Measurements from ENCODE around the gene CAPN2.
A peak's percentile ranks its signal among the peaks of the same experiment; 100 is the strongest.

The CAPN2 gene

DNA sequence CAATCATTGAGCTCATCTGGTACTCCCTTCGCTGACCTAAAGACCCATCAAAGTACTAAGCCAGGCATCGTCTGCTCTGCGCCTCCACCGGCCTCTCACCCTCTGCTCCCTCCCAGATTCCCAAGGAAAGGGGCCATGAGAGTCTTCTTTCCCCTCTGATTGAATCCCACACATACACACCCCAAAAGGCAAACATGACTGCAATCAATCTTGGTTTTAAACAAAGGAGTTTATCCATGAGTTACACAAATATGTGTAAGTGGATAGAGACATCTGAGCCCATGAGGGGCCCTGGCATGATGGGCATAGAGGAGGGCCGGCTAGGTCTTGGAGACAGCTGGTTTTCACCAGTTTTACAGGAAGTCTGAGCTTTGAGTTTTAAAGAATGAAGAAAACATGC is 50.9 kb downstream of the CAPN2 start:
- DNase-seq: no peak

DNA sequence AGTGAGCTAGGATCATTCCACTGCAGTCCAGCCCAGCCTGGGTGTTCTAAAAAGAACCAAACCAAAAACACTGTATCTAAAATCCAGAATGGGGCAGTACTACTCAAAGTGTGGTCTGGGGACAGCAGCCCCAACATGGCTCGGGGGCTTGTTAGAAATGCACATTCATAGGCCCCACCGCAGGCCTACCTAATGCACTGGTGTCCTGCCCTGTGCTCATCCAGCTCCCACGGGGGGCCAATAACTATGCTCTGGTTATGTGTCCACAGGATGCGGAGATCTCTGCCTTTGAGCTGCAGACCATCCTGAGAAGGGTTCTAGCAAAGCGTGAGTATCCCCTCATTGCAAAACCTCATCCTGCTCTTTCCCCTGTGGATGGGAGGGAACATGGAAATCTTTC is 51.5 kb downstream of the CAPN2 start:
- no peak for DNase-seq

DNA sequence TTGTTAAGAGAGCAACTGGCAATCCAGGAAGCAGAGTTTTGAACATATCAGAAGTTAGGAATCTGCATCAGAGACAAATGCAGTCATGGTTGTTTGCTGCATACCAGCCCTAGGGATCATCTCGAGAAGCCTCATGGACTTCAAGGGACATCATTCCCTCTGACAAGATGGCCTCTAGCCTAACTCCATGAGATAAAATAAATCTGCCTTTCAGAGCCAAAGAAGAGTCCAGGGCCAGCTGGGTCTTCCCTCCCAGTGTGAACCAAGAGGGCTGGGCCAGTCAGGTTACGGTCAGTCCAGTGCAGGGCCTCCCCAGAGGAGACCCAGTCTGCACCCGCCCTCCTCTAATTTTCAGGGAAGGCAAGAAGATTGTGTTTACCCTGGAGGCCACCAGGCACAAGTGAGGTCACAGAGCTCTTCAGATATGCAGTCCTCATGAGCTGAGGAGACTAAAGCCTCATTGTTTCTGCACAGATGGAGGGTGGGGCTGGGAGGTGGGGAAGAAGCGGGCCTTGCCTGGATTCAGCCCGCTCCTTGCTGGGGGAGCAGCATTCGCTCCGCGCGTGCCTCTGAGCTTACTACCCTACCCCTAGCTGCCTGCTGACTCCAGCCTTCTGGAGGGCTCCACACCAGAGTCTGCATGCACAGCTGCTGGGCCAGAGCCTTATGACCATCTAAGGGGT is 52.8 kb downstream of the CAPN2 start:
- DNase-seq: no peak

DNA sequence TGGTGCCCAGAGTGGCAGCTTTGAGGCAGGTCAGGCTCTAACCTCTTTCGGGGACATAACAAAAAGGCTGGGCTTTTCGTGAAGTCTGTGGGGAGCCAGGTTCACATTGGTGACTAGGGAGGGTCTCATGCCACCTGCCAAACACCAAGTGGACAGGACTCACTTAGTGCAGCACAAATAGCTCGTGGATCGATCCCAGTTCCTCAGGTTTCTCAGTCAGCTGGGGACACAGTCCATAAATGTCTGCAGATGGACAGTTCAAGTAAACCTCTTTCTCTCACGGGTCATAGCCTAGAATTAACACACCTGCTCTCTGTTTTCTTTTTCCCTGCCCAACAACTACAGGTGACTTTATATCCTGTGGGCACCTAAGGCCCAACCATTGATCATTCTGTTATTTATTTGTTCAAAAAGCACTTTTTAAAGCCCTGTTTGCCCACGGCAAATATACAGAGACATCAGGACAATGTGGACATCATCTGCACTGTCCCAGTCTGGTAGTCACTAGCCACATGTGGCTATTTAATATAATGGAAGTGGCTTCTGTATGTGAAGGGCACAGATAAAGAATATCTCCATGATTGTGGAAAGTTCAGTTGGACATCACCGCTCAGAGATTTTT is 53.5 kb downstream of the CAPN2 start:
- no peak for DNase-seq

DNA sequence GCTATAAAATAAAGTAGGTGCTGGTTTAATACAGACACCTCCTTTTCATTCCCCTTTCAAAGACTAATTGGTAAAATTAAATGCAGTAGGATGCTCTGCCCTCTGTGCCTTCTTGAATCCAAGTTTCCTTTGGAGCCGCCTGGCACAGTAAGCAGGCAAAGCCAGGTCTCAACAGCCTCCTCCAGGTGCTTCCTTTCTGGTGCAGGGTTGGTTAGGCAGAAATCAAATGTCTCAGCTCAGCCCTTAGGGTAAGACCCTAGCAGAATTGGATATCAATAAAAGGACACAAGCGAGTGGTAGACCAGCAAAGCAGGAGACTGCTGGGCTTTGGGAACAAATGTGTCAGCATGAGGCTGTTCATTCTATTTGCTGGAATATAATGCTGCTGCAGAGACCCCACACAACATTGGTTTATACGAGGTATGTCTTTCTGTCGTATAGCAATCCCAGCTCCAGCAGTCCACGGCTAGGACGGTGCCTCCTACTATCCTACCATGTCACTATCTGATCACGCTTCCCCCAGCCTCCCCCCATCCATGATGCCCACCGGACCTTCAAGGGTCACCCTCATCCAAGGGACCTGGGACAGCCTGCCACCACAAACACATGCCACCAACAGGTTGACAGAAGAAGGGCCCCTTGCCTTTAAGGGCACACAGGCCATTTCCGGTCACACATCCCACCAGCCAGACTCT is 58.4 kb downstream of the CAPN2 start:
- no peak for DNase-seq

DNA sequence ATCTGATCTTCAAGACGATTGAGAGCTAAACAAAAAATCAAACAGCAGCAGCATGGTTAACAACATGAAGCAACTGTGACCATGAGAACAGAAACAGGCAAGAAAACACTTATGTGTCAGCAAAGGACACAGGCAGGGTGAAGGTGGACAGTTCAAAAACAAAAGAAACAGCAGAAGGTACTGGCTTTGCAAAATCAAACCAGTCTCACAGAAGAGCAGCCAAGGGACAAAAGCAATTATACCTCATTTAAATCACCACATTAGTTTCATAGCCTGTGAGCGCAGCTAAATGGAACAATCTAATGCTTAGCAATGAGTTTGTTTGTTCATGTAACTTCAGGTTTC is 59.1 kb downstream of the CAPN2 start:
- no peak for DNase-seq

DNA sequence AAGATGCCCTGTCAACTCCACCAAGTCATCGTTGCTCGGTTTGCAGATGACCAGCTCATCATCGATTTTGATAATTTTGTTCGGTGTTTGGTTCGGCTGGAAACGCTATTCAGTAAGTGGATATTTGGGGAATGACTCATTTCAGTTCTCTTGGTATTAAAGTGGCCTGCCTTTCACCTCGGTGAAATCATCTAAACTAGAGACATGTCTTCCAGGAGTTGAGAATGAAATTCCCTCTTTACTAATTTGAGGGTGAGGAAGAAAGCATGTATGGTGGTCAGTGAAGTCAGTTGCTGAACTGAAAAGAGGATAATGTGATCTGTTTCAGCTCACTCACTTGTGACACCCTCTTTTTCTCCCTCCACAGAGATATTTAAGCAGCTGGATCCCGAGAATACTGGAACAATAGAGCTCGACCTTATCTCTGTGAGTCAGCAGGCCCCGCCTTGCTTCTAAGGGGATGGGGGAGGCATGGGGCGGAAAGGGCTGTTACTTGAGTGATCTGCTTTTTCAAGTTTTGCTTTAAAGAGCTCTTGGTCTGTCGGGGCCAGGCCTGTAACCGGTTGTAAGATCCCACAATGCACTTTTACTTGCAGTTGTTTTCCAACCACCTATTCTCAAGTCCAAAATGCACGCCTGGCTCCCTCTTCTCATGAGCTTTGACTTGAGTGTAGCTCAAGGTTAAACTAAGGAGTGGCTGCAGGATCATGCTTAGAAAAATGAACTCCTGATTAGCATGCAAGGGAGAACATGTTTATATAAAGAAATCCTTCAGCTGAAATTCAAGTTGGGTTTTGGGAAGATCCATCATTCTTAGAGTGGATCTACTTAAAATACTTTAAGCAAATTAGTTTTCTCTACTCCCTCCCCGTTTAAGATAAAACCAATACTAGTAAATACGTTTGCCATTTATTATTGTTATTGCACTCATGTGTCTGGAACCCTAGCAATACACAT is 59.8 kb downstream of the CAPN2 start:
- no peak for DNase-seq

DNA sequence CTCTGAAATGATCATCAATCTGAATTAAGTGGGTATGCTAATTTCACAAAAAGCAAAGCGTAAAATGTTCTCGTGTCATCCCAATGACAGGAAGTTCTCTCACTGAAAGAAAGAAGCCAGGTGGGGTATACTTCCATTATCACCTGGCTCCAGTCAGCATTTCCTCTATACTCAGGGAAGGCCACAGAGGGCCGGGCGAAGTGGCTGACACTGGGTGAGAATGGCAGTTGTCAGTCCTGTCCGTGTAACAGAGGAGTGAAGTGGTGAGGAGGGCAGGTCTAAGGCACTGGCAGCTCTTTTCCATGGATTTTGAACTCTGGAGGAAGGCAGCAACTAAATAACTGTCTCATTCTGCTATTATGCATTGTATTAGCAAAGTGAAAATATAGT is 60.4 kb downstream of the CAPN2 start:
- no peak for DNase-seq

DNA sequence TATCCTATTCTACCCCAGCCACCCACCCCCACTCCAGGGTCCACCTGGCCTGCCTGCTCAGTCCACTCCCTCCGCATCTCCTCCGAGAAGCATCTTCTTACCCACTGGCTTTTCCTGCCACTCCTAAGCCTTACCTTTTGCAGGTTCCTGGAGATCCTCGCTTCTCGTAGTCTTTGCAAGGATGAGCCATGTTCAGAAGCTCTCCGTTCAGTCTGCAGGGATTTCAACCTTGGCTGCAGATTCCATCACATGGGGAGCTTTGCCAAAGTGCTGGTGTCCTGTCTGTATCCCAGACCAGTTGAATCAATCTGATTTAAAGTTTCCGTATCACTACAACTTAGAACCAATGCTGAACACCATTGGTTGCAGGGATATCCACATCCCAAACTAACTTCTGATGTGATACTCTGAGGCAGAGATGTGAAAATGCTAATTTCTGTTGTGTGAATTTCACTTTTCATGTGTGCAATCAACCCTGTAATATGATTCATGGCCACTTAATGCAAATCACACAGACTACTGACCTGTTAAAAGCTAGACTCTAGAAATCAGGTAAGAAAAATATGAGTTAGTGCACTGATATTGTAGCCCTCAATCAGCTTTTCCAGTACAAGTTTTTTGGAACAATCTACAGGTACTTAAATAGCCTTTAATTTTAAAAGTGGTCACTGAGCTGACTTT is 61.9 kb downstream of the CAPN2 start:
- no peak for DNase-seq

DNA sequence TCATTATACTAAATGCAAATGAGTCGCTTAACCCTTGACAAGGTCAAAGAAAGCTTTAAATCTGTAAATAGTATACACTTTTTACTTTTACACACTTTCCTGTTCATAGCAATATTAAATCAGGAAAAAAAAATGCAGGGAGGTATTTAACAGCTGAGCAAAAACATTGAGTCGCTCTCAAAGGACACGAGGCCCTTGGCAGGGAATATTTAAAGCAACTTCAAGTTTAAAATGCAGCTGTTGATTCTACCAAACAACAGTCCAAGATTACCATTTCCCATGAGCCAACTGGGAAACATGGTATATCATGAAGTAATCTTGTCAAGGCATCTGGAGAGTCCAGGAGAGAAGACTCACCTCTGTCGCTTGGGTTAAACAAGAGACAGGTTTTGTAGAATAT is 62.7 kb downstream of the CAPN2 start:
- DNase-seq: no peak

DNA sequence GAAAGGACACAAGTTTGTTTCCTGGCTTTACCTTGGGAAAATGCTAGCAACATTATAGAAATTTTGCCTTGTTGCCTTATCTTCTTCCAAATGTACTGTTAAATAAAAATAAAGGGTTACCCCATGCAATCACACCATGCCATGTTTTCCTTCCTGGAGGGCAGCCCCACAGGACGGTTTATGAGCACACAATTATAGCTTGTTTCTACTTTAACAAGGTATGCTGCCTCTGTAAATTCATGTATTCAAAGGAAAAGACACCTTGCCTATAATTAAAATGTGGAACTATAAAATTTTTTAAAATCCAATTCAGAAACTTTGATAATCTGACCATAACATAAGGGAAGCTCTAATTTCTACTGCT is 63.4 kb downstream of the CAPN2 start:
- DNase-seq: no peak

DNA sequence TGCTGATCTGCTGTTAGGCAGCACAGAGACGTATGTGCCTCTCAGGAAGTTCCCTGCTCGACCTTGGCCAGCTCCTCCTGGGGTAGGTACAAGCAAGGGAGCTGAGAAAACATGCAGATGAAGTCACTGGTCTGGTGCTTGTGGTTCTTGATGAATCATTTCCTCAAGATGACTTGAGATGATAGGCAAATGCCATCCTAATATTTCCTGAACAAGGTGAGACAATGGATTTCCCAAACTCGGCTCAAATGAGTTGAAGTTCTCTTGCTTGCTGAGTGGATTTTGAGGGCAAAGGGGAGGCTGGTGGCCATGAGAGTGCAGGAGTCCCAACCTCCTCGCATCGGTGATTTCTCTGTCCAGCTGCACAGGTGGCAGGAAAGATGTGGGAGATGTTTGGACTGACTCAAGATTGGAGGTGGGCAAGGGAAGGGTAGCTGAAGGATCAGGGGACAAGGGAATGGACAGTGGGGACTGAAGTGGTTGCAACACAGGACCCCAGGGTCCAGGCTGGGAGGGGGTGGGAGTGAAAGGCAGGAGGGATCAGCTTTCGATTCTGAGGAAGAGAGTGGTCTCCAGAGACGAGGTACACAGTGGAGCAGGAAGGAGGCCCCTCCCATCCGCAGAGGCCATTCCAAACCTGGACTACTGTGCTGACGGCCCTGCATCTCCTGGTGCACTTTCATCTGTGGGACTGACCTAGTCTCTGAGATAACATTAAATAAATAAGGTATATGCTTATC is 63.9 kb downstream of the CAPN2 start:
- DNase-seq: peak; percentile 30 to 39

DNA sequence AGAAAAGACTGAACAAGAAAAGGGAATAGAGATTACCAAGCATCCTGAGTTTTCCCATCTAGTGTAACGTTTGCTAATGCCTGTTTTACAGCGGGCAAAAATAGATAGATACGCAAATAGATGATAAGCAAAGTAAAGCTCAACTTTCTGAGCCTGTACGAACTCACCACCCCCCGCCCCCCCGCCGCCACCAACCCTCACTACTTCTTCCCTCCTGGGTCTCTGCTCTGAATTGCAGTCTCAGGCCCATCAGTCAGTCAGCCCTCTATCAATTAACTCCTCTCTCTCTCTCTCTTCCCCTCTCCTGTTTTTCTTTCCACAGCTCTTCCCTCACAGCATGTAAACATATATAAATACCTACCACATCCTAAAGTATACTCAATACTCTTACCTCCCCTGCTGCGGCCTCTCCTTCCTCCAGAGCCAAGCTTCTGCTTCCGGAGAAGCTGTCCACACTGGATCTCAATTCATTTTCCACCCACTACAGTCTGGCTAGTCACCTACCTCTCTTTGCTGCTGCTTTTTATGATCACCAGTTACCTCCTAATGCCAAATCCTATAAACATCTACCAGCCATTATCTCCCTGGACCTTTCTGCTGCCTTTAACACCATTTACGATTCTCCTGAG is 64.6 kb downstream of the CAPN2 start:
- DNase-seq: no peak

DNA sequence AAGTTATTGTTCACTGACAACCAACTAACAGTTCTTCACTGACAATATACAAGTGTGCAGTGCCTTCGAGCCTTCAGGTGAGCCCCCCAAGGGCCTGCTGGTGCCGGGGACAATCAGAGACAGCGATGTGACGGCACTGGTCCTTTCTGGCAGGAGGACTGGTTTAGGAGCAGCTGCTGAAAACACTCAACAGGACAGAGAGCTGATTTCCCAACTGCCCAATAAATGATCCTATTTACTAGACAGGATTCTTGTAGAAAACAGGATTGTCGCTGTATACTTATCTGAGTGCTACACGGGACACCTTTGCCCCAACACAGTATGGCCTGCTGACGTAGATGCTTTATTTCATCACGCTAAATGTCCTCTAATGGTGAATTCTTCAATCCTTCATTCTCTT is 68.0 kb downstream of the CAPN2 start:
- DNase-seq: no peak

DNA sequence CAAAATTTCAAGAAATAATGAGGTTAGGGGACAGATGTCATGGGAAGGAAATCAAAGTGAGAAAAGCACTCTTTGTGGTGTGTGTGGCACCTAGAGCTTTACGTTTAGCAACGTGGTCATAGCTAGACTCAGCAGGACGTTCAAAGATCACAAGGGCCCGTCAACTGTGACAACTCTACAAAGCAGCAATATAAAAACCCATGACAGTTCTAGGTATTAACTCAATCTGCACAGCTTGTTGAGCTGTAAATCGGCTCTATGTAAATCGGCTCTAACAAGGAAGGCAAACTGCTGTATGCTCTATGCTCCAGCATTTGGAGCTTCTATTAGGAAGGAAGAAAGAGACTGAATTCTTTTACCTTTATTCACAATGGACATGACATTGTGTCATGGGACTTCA is 68.6 kb downstream of the CAPN2 start:
- DNase-seq: no peak

DNA sequence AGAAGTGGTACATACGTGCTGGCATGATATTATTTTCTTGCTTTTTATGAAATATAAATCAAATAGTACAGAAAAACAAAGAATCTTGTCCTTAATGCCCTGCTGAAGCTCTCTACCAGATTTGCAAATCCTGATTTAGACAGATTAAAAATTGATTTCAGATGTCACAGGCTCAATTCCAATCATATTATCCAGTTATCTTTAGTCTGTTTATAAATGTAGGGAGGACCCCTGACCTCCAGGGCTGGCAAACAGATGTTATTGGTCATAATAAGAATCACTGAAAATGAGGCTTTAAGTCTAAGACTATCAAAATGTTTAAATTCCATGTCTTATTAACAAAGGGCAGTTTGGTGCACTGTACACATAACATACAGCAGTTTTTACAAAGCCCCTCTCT is 71.3 kb downstream of the CAPN2 start:
- no peak for DNase-seq

DNA sequence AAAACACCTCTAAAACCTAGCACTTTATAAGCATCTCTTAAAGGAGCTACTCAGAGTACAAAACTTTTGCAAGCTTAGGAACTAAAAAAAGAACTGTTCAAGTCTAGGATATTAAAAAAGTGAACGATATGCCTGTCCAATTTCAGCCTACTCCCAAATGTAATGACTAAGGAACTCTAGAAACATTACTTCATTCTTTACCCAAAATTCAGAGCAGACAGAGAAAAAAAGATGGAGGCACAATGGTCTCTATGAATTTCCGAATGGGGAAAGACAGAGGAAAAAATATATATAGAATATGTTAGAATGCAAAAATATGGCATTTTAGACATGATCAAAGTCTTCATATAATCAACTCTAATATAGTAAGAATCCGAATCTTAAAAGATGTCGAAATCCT is 72.2 kb downstream of the CAPN2 start:
- DNase-seq: no peak

DNA sequence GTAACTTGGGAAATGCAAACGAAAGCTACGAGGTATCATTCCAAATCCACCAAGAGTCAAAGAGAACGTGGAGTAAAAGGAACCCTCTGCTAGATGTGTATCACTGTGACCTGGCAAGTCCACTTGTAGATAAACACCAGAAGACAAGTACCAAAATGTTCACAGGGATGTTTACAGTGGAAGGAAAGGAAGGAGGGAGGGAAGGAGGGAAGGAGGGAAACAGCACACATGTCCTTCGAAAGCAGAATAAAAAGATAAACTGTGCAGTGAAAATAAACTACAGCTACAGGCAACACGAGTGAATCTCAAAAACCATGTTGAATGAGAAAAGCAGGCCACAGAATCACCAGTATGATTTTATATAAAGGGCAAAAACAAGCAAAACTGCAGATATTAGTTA is 73.5 kb downstream of the CAPN2 start:
- DNase-seq: no peak

DNA sequence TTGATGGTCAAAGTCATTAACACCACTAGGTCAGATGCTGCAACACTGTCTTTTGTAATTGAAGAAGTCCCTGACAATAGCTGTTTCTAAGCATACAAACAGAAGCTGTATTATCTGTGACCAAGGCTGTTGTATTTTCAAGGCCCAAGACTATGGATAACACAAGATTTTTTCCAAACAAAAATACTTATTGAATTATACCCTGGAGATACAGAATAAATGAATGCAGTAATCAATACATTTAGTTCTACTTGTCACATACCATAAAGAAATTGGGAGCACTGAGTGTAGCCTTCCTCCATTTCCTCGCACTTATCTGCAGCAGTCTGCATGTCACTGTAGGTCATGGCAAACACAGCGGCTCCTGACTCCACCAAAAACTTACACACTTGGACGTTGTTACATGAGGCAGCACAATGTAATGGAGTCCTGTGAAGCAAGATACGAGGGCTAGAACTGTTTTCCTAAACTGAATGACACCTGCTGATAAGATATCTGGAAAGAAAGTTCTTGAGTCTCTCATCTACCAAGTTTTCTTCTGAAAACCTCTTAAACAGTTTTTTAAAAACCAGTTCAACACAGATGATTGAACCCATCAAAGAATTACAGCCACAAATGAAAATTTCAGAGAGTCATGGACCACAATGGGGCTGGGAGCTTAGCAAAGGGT is 76.5 kb downstream of the CAPN2 start:
- no peak for DNase-seq

DNA sequence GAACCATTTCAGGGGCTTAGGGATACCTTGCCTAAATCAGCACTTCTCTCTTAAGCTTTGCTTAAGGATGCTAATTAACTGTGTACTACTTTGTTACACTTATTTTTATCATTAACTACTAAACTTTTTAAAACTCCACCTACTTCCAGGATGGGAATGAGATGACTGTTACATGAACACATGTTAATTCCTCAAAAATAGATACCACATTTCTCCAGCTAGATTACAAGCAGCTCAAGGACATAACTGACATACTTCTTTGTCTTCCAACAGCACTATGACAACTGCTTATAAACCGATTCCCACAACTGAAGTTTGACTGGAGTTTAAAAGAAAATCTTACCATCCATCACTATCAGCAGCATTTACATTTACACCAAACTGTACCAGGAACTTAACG is 79.7 kb downstream of the CAPN2 start:
- no peak for DNase-seq

DNA sequence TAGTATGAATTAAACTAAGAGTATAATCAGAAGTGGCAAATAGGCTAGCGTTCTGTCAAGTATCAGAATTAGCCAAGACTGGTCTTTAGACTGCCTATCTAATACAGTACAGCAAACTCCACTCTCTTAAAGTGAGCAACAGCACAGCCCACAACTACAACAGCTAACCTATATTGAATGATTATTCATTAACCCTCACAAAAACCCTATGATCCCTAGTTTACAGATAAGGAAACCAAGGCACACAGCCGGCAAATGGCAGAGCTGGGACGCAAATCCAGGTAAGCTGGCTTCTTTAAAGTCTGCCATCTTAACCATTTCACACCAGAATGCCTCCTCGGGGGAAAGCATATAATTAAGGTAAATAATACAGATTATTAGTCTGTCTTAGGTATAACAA is 81.4 kb downstream of the CAPN2 start:
- no peak for DNase-seq

Measured in activated CD4-positive, alpha-beta T cell treated with anti-CD3 and anti-CD28 coated beads, Interleukin-2, amount 50 U/mL, for 4 hours (primary cell).